K562 (cell line): ENCODE data around the gene PLD6. TPM values are rescaled to one million over a fixed set of nuclear protein-coding genes. Genes with fewer than 3 reads are reported as not detected.

ENCODE experiments used
- BHLHE40 ChIP-seq: IDR thresholded peaks from 2 replicates; pipeline ENCODE4 v1.6.1; 2011; ENCODE audit warnings: low read length, improper control_type of control experiment
- FOXA3 ChIP-seq, 2 experiments: fragments of 450-650 bp in 1 of 2; sonication (generic) in 1 of 2; formaldehyde crosslinking; IDR thresholded peaks in 1 of 2; conservative IDR thresholded peaks in 1 of 2; 2 replicates each; pipeline versions ENCODE4 v1.4.0 to v1.8.0; 2020 to 2022; ENCODE audit warnings: mild to moderate bottlenecking in 2 of 2, missing genetic modification reagents in 1 of 2
- HBP1 ChIP-seq: fragments of 450-650 bp; formaldehyde crosslinking; IDR thresholded peaks from 2 replicates; pipeline ENCODE4 v1.4.0; 2022; ENCODE audit warnings: missing genetic modification characterization
- NFE2L1 ChIP-seq: fragments of 450-650 bp; IDR thresholded peaks from 2 replicates; pipeline ENCODE4 v1.6.1; 2016; ENCODE audit warnings: missing genetic modification characterization, low read depth, mild to moderate bottlenecking, missing compliant biosample characterization, moderate library complexity, borderline replicate concordance
- RFX7 ChIP-seq: fragments of 250-450 bp; sonication (Bioruptor Pico); IDR thresholded peaks from 2 replicates; pipeline ENCODE4 v1.5.1; 2021; ENCODE audit warnings: mild to moderate bottlenecking
- SIN3B ChIP-seq: fragments of 450-650 bp; IDR thresholded peaks from 2 replicates; pipeline ENCODE4 v1.6.1; 2017; ENCODE audit warnings: low read depth, mild to moderate bottlenecking, moderate library complexity
- SUPT5H ChIP-seq: fragments of 450-650 bp; IDR thresholded peaks from 2 replicates; pipeline ENCODE4 v1.6.1; 2016
- TCF7L2 ChIP-seq: fragments of 150-350 bp; IDR thresholded peaks from 2 replicates; pipeline ENCODE4 v1.6.1; 2016; ENCODE audit warnings: low read depth, mild to moderate bottlenecking, low read length, moderate library complexity
- THRAP3 ChIP-seq: fragments of 450-650 bp; IDR thresholded peaks from 2 replicates; pipeline ENCODE4 v1.6.1; 2016; ENCODE audit warnings: mild to moderate bottlenecking, inconsistent platforms, borderline replicate concordance
- XRCC5 ChIP-seq: fragments of 200-400 bp; formaldehyde crosslinking; IDR thresholded peaks from 2 replicates; pipeline ENCODE4 v1.6.1; 2017; ENCODE audit warnings: low read depth, mild to moderate bottlenecking, low read length
- ZBTB40 ChIP-seq, 2 experiments: fragments of 450-650 bp in 1 of 2; sonication (generic) in 1 of 2; formaldehyde crosslinking in 1 of 2; IDR thresholded peaks; 2 replicates each; pipeline versions ENCODE4 v1.7.1 to v1.9.0; 2016 to 2022; ENCODE audit warnings: inconsistent platforms in 1 of 2, mild to moderate bottlenecking in 1 of 2, missing genetic modification reagents in 1 of 2
- ZBTB7A ChIP-seq: IDR thresholded peaks from 2 replicates; pipeline ENCODE4 v1.6.1; 2011; ENCODE audit warnings: low read depth, mild to moderate bottlenecking, low read length, moderate library complexity, borderline replicate concordance; ENCODE audit not compliant: control insufficient read depth
- ZNF764 ChIP-seq: fragments of 250-450 bp; sonication (Bioruptor Pico); IDR thresholded peaks from 2 replicates; pipeline ENCODE4 v1.4.0; 2020; ENCODE audit warnings: low read depth, mild to moderate bottlenecking, moderate library complexity
- ZNF785 ChIP-seq: fragments of 250-450 bp; sonication (Bioruptor Pico); IDR thresholded peaks from 2 replicates; pipeline ENCODE4 v1.4.0; 2020; ENCODE audit warnings: mild to moderate bottlenecking
- ZNF79 ChIP-seq: fragments of 250-450 bp; sonication (Bioruptor Pico); IDR thresholded peaks from 2 replicates; pipeline ENCODE4 v1.4.0; 2020; ENCODE audit warnings: low read depth, mild to moderate bottlenecking, moderate library complexity
- polyA plus RNA-seq, 8 experiments: library from polyadenylated mRNA; depleted of rRNA in 4 of 8; stranded (reverse) in 5 of 8; unstranded in 3 of 8; fragments of >200 nt; fragmentation: Nextera tagmentation in 2 of 8; fragmentation: Illumina TruSeq in 1 of 8; extraction: Ambion mirVana in 2 of 8; extraction: Trizol in 1 of 8; gene quantifications; 2 replicates each; pipeline versions ENCODE4 v1.2.1 to v1.2.3, GENCODE V29; 2011 to 2014; ENCODE audit warnings: inconsistent platforms in 1 of 8, missing spikeins in 1 of 8
- total RNA-seq, 7 experiments: library from RNA; depleted of rRNA in 6 of 7; stranded (reverse); fragments of >200 nt in 6 of 7; fragmentation: Illumina TruSeq in 2 of 7; extraction: Trizol in 2 of 7; gene quantifications; 2 replicates each; pipeline versions ENCODE4 v1.2.1 to v1.2.3, GENCODE V29; 2011 to 2021; ENCODE audit warnings: low replicate concordance in 1 of 7
- TF ChIP-seq, protein P1 (sequence below): fragments of 250-450 bp; sonication (Bioruptor Pico); IDR thresholded peaks from 2 replicates; pipeline ENCODE4 v1.5.0; 2021

Gene PLD6
- total and polyA plus RNA-seq, 9 of the 15 experiments (the other 6 are each of a cell fraction or from before 2014, with no cell fraction given): 3.6 to 15.6 (median 10.0) TPM

- TF ChIP-seq ZNF785 (CRISPR knock-in tag): no peak
- TF ChIP-seq SIN3B: no peak
- TF ChIP-seq XRCC5: no peak
- TF ChIP-seq ZNF79 (CRISPR knock-in tag): no peak
- peak; percentile 19; the same call in 1 of the 2 replicates for TF ChIP-seq ZBTB7A
- no peak for TF ChIP-seq FOXA3 (CRISPR knock-in tag; conservative IDR thresholded peaks at IDR 0.05 in 1 of 2, IDR thresholded peaks at IDR 0.05 in 1 of 2)
- TF ChIP-seq TCF7L2: no peak
- TF ChIP-seq, protein P1, sequence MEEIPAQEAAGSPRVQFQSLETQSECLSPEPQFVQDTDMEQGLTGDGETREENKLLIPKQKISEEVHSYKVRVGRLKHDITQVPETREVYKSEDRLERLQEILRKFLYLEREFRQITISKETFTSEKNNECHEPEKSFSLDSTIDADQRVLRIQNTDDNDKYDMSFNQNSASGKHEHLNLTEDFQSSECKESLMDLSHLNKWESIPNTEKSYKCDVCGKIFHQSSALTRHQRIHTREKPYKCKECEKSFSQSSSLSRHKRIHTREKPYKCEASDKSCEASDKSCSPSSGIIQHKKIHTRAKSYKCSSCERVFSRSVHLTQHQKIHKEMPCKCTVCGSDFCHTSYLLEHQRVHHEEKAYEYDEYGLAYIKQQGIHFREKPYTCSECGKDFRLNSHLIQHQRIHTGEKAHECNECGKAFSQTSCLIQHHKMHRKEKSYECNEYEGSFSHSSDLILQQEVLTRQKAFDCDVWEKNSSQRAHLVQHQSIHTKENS (CRISPR knock-in tag): no peak
- no peak for TF ChIP-seq NFE2L1 (tag)
- 0 out of 2 replicates have a peak, but pooled peaks have one; percentile 71 for TF ChIP-seq SUPT5H
- no peak for TF ChIP-seq THRAP3
- TF ChIP-seq HBP1 (CRISPR knock-in tag): 0 out of 2 replicates have a peak, but pooled peaks have one; percentile 25
- TF ChIP-seq RFX7 (CRISPR knock-in tag): no peak
- no peak for TF ChIP-seq BHLHE40
- no peak for TF ChIP-seq ZBTB40 (IDR thresholded peaks at IDR 0.05)
- no peak for TF ChIP-seq ZBTB40 (CRISPR knock-in tag; IDR thresholded peaks at IDR 0.05)
- no peak for TF ChIP-seq ZNF764 (CRISPR knock-in tag)
Measured at GRCh38 chr17:17236295-17237025, 30.3 kb upstream of the PLD6 start (continued).
